H1 (cell line): Measurements from ENCODE around the gene COL11A2. TPM values are rescaled to one million over a fixed set of nuclear protein-coding genes. Genes with fewer than 3 reads are reported as not detected.

Experiments used
- CTCF ChIA-PET: fragments of 300-600 bp; sonication (Branson Sonifier 250); formaldehyde crosslinking; loops from one replicate; lab custom pipeline; 2021; ENCODE audit not compliant: partially characterized antibody; lab: Charles Lee
- POLR2A ChIA-PET: fragments of 300-600 bp; sonication (Branson Sonifier 250); formaldehyde crosslinking; loops from one replicate; lab custom pipeline; 2021; ENCODE audit warnings: inconsistent platforms; ENCODE audit not compliant: partially characterized antibody; lab: Charles Lee
- DNase-seq, 2 experiments: peaks; one replicate each; pipeline versions ENCODE4 v3.0.0 to v3.0.0-alpha.2; 2010 to 2022; ENCODE audit warnings: low spot score in 2 of 2, low read depth in 1 of 2, mixed read lengths in 1 of 2
- FAIRE-seq: peaks from 2 replicates; lab custom pipeline; 2011; peaks lifted over from hg19 to GRCh38; lab: Jason Lieb, UNC
- H2AFZ ChIP-seq: 2 replicates; pipeline ENCODE4 v1.8.1; 2012; ENCODE audit warnings: low read length, inconsistent platforms
- H2AK5ac ChIP-seq: 2 replicates; pipeline ENCODE4 v1.6.1; 2013; ENCODE audit warnings: low read depth, low read length
- H2BK120ac ChIP-seq: replicated peaks from 2 replicates; pipeline ENCODE3; 2013; ENCODE audit warnings: low read depth, low read length, inconsistent platforms
- H2BK12ac ChIP-seq: 2 replicates; pipeline ENCODE4 v1.6.1; 2013; ENCODE audit warnings: low read depth, low read length
- H2BK15ac ChIP-seq: 2 replicates; pipeline ENCODE4 v1.6.1; 2013; ENCODE audit warnings: low read length
- H2BK20ac ChIP-seq: 2 replicates; pipeline ENCODE4 v1.6.1; 2013; ENCODE audit warnings: low read length
- H2BK5ac ChIP-seq: 2 replicates; pipeline ENCODE4 v1.6.1; 2013; ENCODE audit warnings: low read depth, low read length
- H3K14ac ChIP-seq: 2 replicates; pipeline ENCODE4 v1.6.1; 2013; ENCODE audit warnings: inconsistent platforms; ENCODE audit not compliant: insufficient read length
- H3K18ac ChIP-seq: 2 replicates; pipeline ENCODE4 v1.6.1; 2013; ENCODE audit warnings: low read length; ENCODE audit errors: extremely low read depth
- H3K23ac ChIP-seq: 2 replicates; pipeline ENCODE4 v1.6.1; 2013; ENCODE audit warnings: inconsistent platforms; ENCODE audit not compliant: insufficient read length
- H3K23me2 ChIP-seq: 2 replicates; pipeline ENCODE4 v1.6.1; 2013; ENCODE audit warnings: low read depth, low read length
- H3K27ac ChIP-seq: 2 replicates; pipeline ENCODE4 v1.6.1; 2011; ENCODE audit warnings: low read depth, low read length, inconsistent platforms
- H3K27me3 ChIP-seq, 4 experiments: replicated peaks in 1 of 4; 1 replicate in 1 of 4; 2 replicates in 3 of 4; pipeline versions ENCODE4 v1.6.1 to v1.8.1; 2011 to 2013; ENCODE audit warnings: low read length in 3 of 4, mild to moderate bottlenecking in 3 of 4, inconsistent platforms in 2 of 4, mixed read lengths in 2 of 4, moderate library complexity in 1 of 4; ENCODE audit not compliant: control insufficient read depth in 3 of 4, insufficient read depth in 3 of 4; ENCODE audit errors: extremely low read depth in 1 of 4
- H3K36me3 ChIP-seq, 4 experiments: 2 replicates each; pipeline versions ENCODE4 v1.6.1 to v1.8.1; 2011 to 2013; ENCODE audit warnings: mild to moderate bottlenecking in 4 of 4, low read length in 3 of 4, moderate library complexity in 2 of 4, control low read depth in 1 of 4, inconsistent platforms in 1 of 4; ENCODE audit not compliant: insufficient read depth in 4 of 4, control insufficient read depth in 2 of 4
- H3K4ac ChIP-seq: replicated peaks from 2 replicates; pipeline ENCODE3; 2013; ENCODE audit warnings: low read length, low read depth, mixed read lengths, inconsistent platforms; ENCODE audit not compliant: insufficient read length
- H3K4me1 ChIP-seq, 4 experiments: replicated peaks in 1 of 4; 1 replicate in 1 of 4; 2 replicates in 3 of 4; pipeline versions ENCODE4 v1.6.1 to v1.8.1; 2011 to 2013; ENCODE audit warnings: low read length in 3 of 4, inconsistent platforms in 2 of 4, mixed read lengths in 1 of 4; ENCODE audit not compliant: insufficient read depth in 4 of 4, control insufficient read depth in 3 of 4
- H3K4me2 ChIP-seq, 2 experiments: 2 replicates each; pipeline versions ENCODE4 v1.6.1 to v1.8.1; 2011 to 2013; ENCODE audit warnings: low read depth in 2 of 2, low read length in 2 of 2, control low read depth in 1 of 2, inconsistent platforms in 1 of 2, mild to moderate bottlenecking in 1 of 2; ENCODE audit not compliant: insufficient read depth in 1 of 2
- H3K4me3 ChIP-seq, 4 experiments: fragments of 200-600, 300-600 bp in 1 of 4; sonication (generic), shearing (Covaris generic), sonication (Bioruptor Twin) in 1 of 4; 2 replicates each; pipeline versions ENCODE4 v1.5.1 to v1.8.1; 2011 to 2016; ENCODE audit warnings: low read length in 4 of 4, low read depth in 3 of 4, control low read depth in 2 of 4, inconsistent platforms in 2 of 4, mild to moderate bottlenecking in 2 of 4, mixed read lengths in 1 of 4, moderate library complexity in 1 of 4; ENCODE audit not compliant: insufficient read depth in 2 of 4; ENCODE audit errors: extremely low read depth in 1 of 4
- H3K56ac ChIP-seq: replicated peaks from 2 replicates; pipeline ENCODE3; 2013; ENCODE audit warnings: low read depth, mild to moderate bottlenecking, mixed read lengths, low read length, inconsistent platforms; ENCODE audit not compliant: insufficient read length
- H3K79me1 ChIP-seq: 2 replicates; pipeline ENCODE4 v1.6.1; 2013; ENCODE audit warnings: low read depth, low read length, control low read depth
- H3K79me2 ChIP-seq, 2 experiments: 2 replicates each; pipeline versions ENCODE4 v1.6.1 to v1.8.1; 2012 to 2013; ENCODE audit warnings: low read length in 2 of 2, mild to moderate bottlenecking in 2 of 2, inconsistent platforms in 1 of 2; ENCODE audit not compliant: insufficient read depth in 2 of 2, control insufficient read depth in 1 of 2
- H3K9ac ChIP-seq, 4 experiments: replicated peaks in 1 of 4; 1 replicate in 1 of 4; 2 replicates in 3 of 4; pipeline versions ENCODE4 v1.6.1 to v1.8.1; 2011 to 2013; ENCODE audit warnings: low read depth in 3 of 4, low read length in 3 of 4, control low read depth in 2 of 4, mild to moderate bottlenecking in 2 of 4, moderate library complexity in 2 of 4, inconsistent platforms in 1 of 4; ENCODE audit errors: extremely low read depth in 1 of 4
- H3K9me3 ChIP-seq, 2 experiments: 2 replicates each; pipeline versions ENCODE4 v1.6.1 to v1.8.1; 2012 to 2013; ENCODE audit warnings: mild to moderate bottlenecking in 2 of 2, moderate library complexity in 2 of 2, control low read depth in 1 of 2, inconsistent platforms in 1 of 2, low read depth in 1 of 2, low read length in 1 of 2, mixed read lengths in 1 of 2; ENCODE audit not compliant: insufficient read depth in 2 of 2
- H4K20me1 ChIP-seq, 2 experiments: replicated peaks in 1 of 2; 2 replicates each; pipeline versions ENCODE3 to v1.8.1; 2011 to 2013; ENCODE audit warnings: inconsistent platforms in 2 of 2, low read length in 2 of 2, mild to moderate bottlenecking in 1 of 2; ENCODE audit not compliant: insufficient read depth in 2 of 2, control insufficient read depth in 1 of 2
- H4K5ac ChIP-seq: 2 replicates; pipeline ENCODE4 v1.6.1; 2013; ENCODE audit warnings: low read length, low read depth, mixed read lengths, inconsistent platforms; ENCODE audit not compliant: insufficient read length
- H4K8ac ChIP-seq: 2 replicates; pipeline ENCODE4 v1.8.0; 2013; ENCODE audit warnings: mild to moderate bottlenecking, moderate library complexity, low read length, inconsistent platforms; ENCODE audit not compliant: insufficient read depth; ENCODE audit errors: extremely low read depth
- H4K91ac ChIP-seq: replicated peaks from 2 replicates; pipeline ENCODE3; 2013; ENCODE audit warnings: low read length, mixed read lengths, inconsistent platforms; ENCODE audit not compliant: insufficient read length
- ATF3 ChIP-seq: IDR thresholded peaks from 2 replicates; pipeline ENCODE4 v1.6.1; 2011; ENCODE audit warnings: low read depth, mild to moderate bottlenecking, low read length; ENCODE audit not compliant: insufficient read depth
- BACH1 ChIP-seq: IDR thresholded peaks from 2 replicates; pipeline ENCODE4 v1.6.1; 2012; ENCODE audit warnings: low read length, improper control_type of control experiment
- CHD2 ChIP-seq: IDR thresholded peaks from 2 replicates; pipeline ENCODE4 v1.6.1; 2012; ENCODE audit warnings: low read length, improper control_type of control experiment
- HDAC2 ChIP-seq, 2 experiments: fragments of 300-600 bp in 1 of 2; sonication (generic) in 1 of 2; IDR thresholded peaks; 2 replicates each; pipeline ENCODE4 v1.6.1; 2011 to 2012; ENCODE audit warnings: low read depth in 2 of 2, low read length in 2 of 2, mild to moderate bottlenecking in 2 of 2, moderate library complexity in 2 of 2, borderline replicate concordance in 1 of 2, inconsistent platforms in 1 of 2
- MAFK ChIP-seq: IDR thresholded peaks from 2 replicates; pipeline ENCODE4 v1.6.1; 2012; ENCODE audit warnings: low read depth, mild to moderate bottlenecking, improper control_type of control experiment, low read length
- MAX ChIP-seq: IDR thresholded peaks from 2 replicates; pipeline ENCODE4 v1.6.1; 2012; ENCODE audit warnings: inconsistent platforms
- POLR2AphosphoS5 ChIP-seq: IDR thresholded peaks from 2 replicates; pipeline ENCODE4 v1.6.1; 2011; ENCODE audit warnings: low read depth, low read length
- SAP30 ChIP-seq: fragments of 300-600 bp; sonication (generic); IDR thresholded peaks from 2 replicates; pipeline ENCODE4 v1.7.1; 2012; ENCODE audit warnings: low read length, moderate library complexity, mild to moderate bottlenecking, inconsistent platforms; ENCODE audit not compliant: insufficient read depth, insufficient replicate concordance
- SUZ12 ChIP-seq: fragments of 200-600 bp; sonication (generic); IDR thresholded peaks from 2 replicates; pipeline ENCODE4 v1.6.1; 2012; ENCODE audit warnings: mild to moderate bottlenecking, inconsistent platforms, low read length, moderate library complexity, mixed read lengths
- TAF1 ChIP-seq: IDR thresholded peaks from 2 replicates; pipeline ENCODE4 v1.6.1; 2011; ENCODE audit warnings: mild to moderate bottlenecking, low read depth, low read length
- TAF7 ChIP-seq: optimal IDR thresholded peaks from 2 replicates; pipeline ENCODE3; 2011; ENCODE audit warnings: low read depth, mild to moderate bottlenecking, inconsistent platforms, low read length, moderate library complexity, borderline replicate concordance
- TEAD4 ChIP-seq: IDR thresholded peaks from 2 replicates; pipeline ENCODE4 v1.6.1; 2012; ENCODE audit warnings: low read depth, low read length, inconsistent platforms, mixed read lengths
- WGBS, 2 experiments: shearing (Covaris generic) in 1 of 2; methylation state at CpG; one replicate each; pipeline versions ENCODE4 v1.1.6 to v1.1.7; 2013 to 2015; ENCODE audit warnings: low lambda C conversion rate in 2 of 2, mixed read lengths in 2 of 2, inconsistent platforms in 1 of 2, low coverage in 1 of 2, missing lambda C conversion rate in 1 of 2; ENCODE audit not compliant: insufficient replicate concordance in 2 of 2, insufficient coverage in 1 of 2, insufficient read length in 1 of 2; ENCODE audit errors: extremely low coverage in 1 of 2, missing lambda C conversion rate in 1 of 2; 5-methylcytosine and 5-hydroxymethylcytosine counted together
- polyA plus RNA-seq, 7 experiments: library from polyadenylated mRNA; depleted of rRNA in 3 of 7; stranded (reverse) in 5 of 7; unstranded in 2 of 7; fragments of >200 nt in 5 of 7; fragments of 200-250 nt in 2 of 7; gene quantifications; 1 replicate in 5 of 7; 2 replicates in 1 of 7; 4 replicates in 1 of 7; pipeline versions ENCODE4 v1.2.1 to v1.2.3, GENCODE V29; 2011 to 2013; ENCODE audit warnings: missing spikeins in 2 of 7, mixed read lengths in 2 of 7
- total RNA-seq: library from RNA; stranded (reverse); fragmentation: NEBNext Ultra II Directional; extraction: Animal tissue kit (Norgen Biotek cat#: 25700); gene quantifications from 2 replicates; pipeline ENCODE4 v1.2.1, GENCODE V29; 2021

Gene COL11A2
- total and polyA plus RNA-seq, 2 of the 8 experiments (the other 6 are each of a cell fraction or from before 2014, with no cell fraction given), result 2.8 to 3.8 TPM

- H3K14ac ChIP-seq, result no peak overlapping the region
- H3K23me2 ChIP-seq, result no peaks in the 10 kb centered on the region; the same call in 1 of the 2 replicates
- ChIA-PET CTCF (interaction anchor here (0.6 to 11.0 kb wide), 3 partner anchors 12 to 28 kb away, joined by 3 to 107 read pairs (median 4); partner anchors contain the start of gene RING1), POLR2A (no interaction called here)
- peaks cover 0 to 3% (median 2%) of the 10 kb centered on the region in 4 experiments; a peak in 3 of 7 replicates for H3K4me1 ChIP-seq
- no peak overlapping the region for H3K23ac ChIP-seq
- no peak overlapping the region for H3K4me2 ChIP-seq
- DNase-seq (no peak), FAIRE-seq (no peak)
- H2BK120ac ChIP-seq, result no peak overlapping the region
- TF ChIP-seq TAF1 (no peak), CHD2 (no peak), SUZ12 (no peak), ATF3 (no peak), SAP30 (no peak), BACH1 (no peak), POLR2AphosphoS5 (no peak), MAX (no peak), TEAD4 (no peak), TAF7 (no peak), HDAC2 (IDR thresholded peaks at IDR 0.05; ENCODE audit: borderline replicate concordance in 1 of 2, low read depth in 2 of 2, low read length in 2 of 2) (no peak), MAFK (no peak)
- no peak overlapping the region for H2BK5ac ChIP-seq
- H3K4me3 ChIP-seq, result no peak overlapping the region
- no peak overlapping the region for H4K8ac ChIP-seq
- no peak overlapping the region for H3K4ac ChIP-seq
- no peak overlapping the region for H3K27ac ChIP-seq
- no peak overlapping the region for H2BK12ac ChIP-seq
- no peaks in the 10 kb centered on the region for H3K9me3 ChIP-seq
- H3K9ac ChIP-seq, result no peak overlapping the region
- H3K27me3 ChIP-seq, result peaks cover 0 to 3% (median 0%) of the 10 kb centered on the region in 4 experiments; a peak in 1 of 7 replicates
- H2AFZ ChIP-seq, result no peak overlapping the region
- H3K36me3 ChIP-seq, result no peaks in the 10 kb centered on the region
- H4K91ac ChIP-seq, result no peak overlapping the region
- no peaks in the 10 kb centered on the region for H3K79me1 ChIP-seq
- H3K56ac ChIP-seq, result no peak overlapping the region
- no peaks in the 10 kb centered on the region for H3K79me2 ChIP-seq
- WGBS, 2 experiments, result 97% methylated on average over 6 of the region's 6 CpGs; no CpG with 5 or more reads in 1 of the 2 experiments
- no peak overlapping the region for H3K18ac ChIP-seq
- no peak overlapping the region for H4K5ac ChIP-seq
- H4K20me1 ChIP-seq, result no peaks in the 10 kb centered on the region
- no peak overlapping the region for H2BK20ac ChIP-seq
- H2AK5ac ChIP-seq, result no peak overlapping the region
- H2BK15ac ChIP-seq, result no peak overlapping the region
Observed at GRCh38 chr6:33236852-33237251, 44.6 kb upstream of the COL11A2 start.
